M059J (cell line): ENCODE measurements around the gene PTCD1. TPM values are rescaled to one million over a fixed set of nuclear protein-coding genes. Genes with fewer than 3 reads are reported as not detected.
A peak's percentile ranks its signal among the peaks of the same experiment; 100 is the strongest.
"Not testable (repeated sequence)": the region's sequence is repeated elsewhere in the genome, so short reads cannot be mapped to it uniquely, and the experiment has no call there.

Source experiments
- DNase-seq: peaks from one replicate; pipeline ENCODE4 v3.0.0-alpha.2; 2012; ENCODE audit warnings: low read depth
- total RNA-seq: library from RNA; depleted of rRNA; stranded (reverse); fragments of >200 nt; shearing (Covaris generic); gene quantifications from 2 replicates; pipeline ENCODE4 v1.2.3, GENCODE V29; 2014

Gene PTCD1
- total RNA-seq, 1 experiment from 2014 or later = 5.1 TPM

- no peak for DNase-seq
Observed at GRCh38 chr7:99449326-99449725, 10.7 kb upstream of the PTCD1 start.

- no peak for DNase-seq
Observed at GRCh38 chr7:99448855-99449254, 10.3 kb upstream of the PTCD1 start.

- no peak for DNase-seq
Observed at GRCh38 chr7:99447943-99448342, 9.3 kb upstream of the PTCD1 start.

DNA sequence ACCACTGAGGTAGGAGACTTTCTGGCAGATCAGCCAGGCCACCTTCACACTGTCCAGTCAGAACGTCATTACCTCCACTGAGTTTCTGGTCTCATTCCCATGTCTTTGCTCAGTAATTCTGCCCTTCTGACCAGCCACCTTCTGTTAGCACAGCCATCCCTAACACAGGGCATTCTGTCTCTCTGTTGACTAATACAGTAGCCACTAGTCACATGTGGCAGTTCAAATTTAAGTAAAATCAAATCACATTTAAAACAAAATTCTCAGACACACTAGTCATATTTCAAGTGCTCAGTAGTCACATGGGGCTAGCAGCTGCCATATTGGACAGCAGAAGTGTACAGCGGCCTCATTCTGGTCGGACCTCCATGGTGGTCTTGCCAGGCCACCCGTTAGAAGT is 7.5 kb upstream of the PTCD1 start:
- no peak for DNase-seq

- no peak for DNase-seq
Observed at GRCh38 chr7:99440195-99440594, 1.6 kb upstream of the PTCD1 start.

DNA sequence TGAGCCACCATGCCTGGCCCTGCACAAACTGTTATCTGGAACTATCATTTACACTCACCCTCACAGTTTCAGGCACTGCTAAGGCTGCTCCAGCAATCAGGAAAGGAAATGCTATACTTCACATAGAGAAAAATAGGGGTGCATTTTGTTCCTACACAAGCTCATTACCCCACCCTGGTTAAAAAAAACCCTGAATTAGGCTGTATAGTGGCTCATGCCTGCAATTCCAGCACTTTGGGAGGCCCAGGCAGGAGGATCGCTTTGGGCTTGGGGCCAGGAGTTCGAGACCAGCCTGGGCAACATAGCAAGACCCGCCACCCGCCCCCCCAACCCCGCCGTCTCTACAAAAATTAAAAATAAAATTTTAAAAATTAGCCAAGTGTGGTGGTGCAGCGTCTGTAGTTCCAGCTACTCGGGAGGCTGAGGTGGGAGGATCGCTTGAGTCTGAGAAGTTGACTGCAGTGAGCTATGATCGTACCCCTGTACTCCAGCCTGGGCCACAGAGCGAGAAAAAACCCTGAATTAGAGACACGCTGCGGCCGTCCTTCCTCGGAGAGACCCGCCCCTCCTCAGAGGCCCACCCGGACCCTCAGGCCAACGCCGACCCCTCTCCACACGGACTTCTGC is 539 bp downstream of the PTCD1 start:
- DNase-seq = no peak

DNA sequence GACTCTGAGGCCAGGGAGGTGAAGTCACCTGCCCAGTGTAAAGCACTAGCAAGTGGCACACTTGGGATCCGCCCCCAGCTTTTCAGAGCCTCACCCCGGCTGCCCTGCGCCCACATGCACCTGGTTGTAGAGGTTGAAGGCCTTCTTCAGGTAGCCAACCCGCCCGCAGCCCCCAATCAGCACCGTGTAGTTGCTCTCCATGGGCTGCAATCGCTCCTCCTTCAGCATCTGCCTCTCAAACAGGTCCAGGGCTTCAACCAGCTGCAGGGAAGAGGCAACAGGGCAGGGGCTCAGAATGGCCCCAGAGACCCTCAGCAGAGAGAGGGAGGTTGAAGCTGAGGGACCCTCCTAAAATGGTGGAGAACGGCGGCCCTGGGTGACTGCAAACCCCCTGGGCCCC is 5.4 kb downstream of the PTCD1 start:
- DNase-seq = no peak

GRCh38 chr7:99431756-99432540 is 6.7 kb downstream of the PTCD1 start:
- DNase-seq = not testable (repeated sequence)

DNA sequence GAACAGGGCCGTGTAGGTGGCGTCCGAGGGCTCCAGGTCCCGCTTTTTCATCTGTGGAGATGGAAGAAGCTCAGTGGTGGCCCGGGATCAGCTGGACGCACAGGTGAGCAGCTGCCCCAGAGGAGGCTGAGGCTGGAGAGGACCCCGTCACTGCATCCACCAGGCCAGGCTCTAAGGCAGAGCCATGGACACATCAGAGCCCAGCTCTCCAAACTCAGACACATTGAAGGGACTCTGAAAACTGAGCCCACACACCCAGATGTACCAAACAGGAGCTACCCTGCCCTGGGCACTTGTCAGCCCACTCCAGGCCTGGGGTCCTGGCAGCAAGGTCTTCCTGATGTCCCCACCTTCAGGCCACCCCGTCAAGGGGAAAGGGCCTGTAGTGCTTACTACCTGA is 8.8 kb downstream of the PTCD1 start:
- no peak for DNase-seq

GRCh38 chr7:99428972-99429566 is 9.5 kb downstream of the PTCD1 start:
- no peak for DNase-seq

DNA sequence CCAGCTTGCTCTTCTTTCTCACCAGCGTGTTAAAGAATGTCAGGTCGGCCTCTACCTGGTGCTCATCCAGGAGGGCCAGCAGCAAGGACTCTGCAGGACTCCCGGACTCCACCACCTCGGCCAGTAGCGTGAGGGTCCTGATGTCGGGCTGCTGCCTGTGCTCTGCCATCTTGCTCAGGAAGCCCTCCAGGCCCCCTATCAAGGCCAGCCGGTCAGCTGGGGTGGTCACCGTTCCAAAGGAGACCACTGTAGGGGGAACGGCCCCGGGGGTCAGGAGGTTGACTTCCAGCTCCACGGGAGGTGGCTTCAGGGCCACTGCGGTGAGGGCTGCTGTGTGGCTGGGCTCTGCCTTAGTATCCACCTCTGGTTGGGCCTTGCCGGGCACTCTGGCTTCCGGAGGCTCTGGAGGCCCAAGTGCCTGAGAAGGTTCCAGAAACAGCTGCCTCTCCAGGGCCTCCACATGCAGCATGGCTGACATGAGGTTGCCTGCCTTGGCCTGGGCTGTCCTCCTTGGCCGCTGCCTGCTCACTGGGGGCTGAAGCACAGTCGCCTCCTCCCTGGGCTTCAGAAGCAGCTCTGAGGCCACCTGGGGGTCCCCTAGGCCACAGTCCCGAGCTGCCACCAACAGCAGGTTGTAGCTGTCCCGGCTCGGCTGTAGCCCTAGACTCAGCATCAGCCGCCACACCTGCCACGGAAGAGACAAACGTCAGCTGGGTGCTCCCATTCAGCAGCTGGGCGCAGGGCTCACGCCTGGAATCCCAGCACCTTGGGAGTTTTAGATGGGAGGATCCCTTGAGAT is 13.5 kb downstream of the PTCD1 start:
- no peak for DNase-seq

DNA sequence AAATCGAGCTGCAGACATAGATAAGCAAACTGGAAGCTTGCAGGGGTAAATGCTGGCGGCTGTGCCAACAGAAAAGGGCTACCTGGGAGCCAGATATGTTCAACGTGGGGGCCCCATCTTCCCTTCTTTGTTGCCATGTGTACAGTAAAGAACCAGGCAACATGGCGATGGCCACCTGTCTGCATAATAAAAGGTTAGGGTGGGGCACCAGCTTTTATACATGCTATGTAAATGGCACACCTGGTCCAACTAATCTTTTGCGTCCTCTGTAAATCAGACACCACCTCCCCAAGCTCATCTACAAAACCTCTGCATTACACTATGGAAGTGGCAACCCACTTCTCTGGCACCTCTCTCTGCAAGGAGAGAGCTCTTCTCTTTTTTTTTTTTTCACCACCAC is 16.0 kb downstream of the PTCD1 start:
- no peak for DNase-seq

DNA sequence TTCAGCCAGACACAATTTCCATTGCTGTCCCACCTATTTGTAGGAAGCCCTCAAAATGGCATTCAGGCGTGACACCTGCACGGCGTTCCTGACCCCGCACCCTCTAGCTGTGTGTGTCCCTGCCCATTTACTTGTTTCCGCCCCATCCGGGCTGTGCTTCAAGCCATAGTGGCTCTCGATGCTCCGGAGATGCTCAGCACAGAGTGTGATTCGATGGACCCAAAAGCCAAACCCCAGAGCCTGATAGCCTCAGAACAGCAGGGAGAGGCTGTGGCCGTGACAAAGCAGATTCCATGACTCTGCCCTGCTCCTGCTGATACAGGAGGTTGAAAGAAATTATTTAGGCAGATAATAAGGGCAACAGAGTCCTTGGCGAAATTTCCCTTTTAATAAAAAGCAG is 16.4 kb downstream of the PTCD1 start:
- no peak for DNase-seq

DNA sequence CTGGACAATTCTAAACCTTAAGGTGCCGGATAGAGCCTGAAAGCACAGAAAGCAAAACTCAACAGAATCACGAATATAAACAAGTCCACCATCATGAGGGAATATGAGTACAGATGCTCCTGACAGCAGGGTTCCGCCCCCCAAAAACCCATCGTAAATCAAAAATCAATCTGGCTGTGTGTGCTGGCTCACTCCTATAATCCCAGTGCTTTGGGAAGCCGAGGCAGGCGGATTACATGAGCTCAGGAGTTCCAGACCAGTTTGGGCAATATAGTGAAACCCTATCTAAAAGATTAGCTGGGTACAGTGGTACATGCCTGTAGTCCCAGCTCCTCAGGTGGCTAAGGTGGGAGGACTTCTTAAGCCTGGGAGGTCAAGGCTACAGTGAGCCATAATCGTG is 17.6 kb downstream of the PTCD1 start:
- DNase-seq = no peak

DNA sequence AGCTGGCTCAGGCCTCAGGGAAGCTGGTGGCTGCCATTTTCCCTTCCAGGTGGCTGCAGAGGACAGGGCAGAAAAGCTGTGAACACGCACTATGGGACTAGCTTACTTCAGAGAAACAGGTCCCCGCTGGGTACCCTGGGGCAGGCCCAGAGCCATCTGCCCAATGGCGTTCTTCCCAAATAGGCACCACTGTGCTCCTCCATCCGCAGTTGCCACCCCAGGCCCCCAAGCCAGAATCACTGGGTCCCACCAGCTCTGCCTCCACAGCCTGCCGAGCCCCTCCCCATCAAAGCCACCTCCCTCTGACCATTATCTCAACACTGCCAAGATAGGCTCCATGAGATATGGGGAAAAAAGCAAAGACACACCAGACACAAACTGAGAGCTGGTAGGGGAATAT is 18.4 kb downstream of the PTCD1 start:
- DNase-seq = no peak

DNA sequence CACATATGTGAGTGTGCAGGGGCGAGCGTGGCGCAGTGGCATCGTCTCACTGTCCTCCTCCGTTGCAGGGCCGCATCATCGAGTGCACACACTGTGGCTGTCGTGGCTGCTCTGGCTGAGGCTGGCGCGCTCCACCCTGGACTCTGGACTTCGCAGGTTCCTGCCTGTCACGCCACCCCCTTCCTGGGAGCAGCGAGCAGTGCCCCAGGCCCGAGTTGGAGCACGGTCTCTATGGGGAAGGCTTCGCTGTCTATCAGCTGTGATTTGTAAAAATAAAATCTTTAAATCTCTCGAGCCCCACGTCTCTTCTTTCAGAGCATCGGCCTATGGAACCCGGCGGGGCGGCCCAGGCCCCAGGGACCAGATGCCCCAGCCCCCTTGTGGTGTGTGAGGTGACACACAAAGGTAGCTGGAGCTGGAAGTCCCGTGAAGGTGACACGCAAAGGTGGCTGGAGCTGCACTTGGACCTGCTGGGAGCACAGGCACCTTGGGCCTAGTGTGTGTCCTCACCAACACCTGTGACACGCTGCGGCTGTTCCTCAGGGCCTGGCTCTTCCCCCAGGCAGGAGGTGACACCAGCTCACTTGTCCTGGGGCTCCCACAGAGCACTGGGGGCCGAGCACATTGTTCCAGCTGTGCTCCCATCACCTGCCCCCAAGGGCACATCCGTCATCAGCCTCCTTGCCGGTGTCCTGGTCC is 19.1 kb downstream of the PTCD1 start:
- DNase-seq = no peak

DNA sequence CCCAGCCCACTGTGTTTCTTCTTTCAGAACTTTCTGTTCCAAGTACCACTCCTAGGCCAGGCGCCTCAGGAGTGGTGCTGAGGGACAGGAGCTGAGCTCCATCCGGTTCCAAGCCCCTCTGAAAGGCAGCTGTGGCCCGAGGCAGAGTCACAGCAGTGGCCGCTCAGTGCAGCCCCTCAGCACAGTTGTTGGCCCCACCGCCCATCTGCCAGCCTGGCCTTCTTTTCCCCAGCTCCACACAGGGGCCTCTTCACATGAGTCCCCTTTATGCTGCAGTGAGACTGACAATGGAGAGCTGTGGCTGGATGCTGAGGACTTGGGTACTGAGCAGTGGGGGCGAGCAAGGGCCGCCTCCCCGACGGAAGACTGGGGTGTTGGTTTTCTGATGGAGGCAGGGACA is 20.3 kb downstream of the PTCD1 start:
- DNase-seq = no peak

GRCh38 chr7:99415513-99416127 is 23.0 kb downstream of the PTCD1 start:
- peak; percentile 60 for DNase-seq

DNA sequence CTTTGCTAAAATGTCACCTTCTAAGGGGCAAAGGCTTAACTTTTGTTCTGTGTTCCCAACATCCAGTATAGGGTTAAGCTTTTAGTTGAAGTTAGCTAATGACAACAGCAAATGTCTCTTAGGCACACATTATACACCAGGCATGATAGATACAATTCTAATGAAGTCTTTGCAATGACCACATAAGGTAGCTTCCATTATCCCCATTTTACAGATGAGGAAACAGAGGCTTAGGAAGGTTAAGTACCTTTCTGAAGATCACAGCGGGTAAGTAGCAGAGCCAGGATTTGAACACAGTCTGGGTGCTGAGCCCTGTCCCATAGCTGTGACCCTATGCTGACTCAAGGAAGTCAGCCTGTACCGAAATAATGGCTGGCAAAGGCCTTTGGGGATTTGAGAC is 28.0 kb downstream of the PTCD1 start:
- DNase-seq = no peak

DNA sequence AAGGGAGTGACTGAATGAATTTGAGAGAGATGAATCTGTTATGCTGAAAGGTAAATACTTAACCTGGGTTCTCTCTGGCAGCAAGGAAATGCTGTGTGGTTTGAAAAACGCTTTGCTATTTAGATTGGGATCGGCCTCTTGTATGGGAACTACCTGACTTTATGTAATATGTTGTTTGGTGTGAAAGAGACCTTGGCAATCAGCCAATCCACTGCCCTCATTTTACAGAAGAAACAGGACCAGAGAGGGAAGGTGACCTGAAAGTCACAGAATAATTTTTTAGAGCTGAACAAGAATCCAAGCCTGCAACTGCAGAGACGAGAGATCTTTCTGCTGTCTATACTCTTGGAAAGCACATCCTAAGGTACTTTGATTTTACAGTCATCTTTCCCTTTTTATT is 28.8 kb downstream of the PTCD1 start:
- DNase-seq = no peak

DNA sequence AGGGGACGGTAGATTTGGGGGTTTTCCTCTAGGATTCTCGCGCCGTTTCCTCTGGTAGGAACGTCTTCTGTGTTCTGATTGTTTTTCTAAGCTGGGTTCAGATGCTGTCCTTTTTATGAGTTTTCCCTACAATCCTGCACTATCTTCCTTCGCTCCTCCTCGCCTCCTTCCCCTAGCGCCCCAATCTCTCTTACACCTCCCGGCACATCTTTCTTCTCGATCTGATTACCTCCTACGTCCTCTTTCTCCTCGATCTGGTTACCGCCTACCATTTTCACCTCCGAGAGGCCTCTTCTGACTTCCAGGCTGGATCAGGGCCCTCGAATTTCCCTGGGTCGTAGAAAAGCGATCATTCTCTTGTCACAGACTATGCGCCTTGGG is 29.4 kb downstream of the PTCD1 start:
- no peak for DNase-seq
